ENCODE results near the gene LRTM2.

LRTM2 gene

DNA sequence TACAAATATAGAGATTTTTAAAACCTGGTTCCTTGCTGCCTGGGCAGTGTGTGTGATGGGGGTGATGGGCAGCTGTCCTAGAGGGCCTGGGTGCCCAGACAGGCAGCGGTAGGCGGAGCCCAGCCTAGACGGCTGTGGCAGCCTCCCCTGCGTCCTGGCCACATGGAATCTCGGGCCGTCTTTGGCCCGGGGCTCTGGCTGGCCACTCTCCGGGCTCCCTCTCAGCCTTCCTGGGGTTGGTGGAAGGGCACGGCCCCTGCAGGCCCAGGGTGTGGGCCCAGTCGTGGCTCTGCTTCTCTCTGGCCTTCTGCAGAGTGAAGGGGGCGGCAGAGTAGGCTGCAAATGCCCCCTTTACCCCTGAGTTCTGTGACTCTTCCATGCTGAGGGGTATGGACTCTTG is 2.3 kb downstream of the LRTM2 start:
- DNase-seq (ENCODE audit: low spot score), result no peak
- TF ChIP-seq, protein P1, sequence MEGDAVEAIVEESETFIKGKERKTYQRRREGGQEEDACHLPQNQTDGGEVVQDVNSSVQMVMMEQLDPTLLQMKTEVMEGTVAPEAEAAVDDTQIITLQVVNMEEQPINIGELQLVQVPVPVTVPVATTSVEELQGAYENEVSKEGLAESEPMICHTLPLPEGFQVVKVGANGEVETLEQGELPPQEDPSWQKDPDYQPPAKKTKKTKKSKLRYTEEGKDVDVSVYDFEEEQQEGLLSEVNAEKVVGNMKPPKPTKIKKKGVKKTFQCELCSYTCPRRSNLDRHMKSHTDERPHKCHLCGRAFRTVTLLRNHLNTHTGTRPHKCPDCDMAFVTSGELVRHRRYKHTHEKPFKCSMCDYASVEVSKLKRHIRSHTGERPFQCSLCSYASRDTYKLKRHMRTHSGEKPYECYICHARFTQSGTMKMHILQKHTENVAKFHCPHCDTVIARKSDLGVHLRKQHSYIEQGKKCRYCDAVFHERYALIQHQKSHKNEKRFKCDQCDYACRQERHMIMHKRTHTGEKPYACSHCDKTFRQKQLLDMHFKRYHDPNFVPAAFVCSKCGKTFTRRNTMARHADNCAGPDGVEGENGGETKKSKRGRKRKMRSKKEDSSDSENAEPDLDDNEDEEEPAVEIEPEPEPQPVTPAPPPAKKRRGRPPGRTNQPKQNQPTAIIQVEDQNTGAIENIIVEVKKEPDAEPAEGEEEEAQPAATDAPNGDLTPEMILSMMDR (IDR thresholded peaks at IDR 0.05; ENCODE audit: extremely low read depth, missing control alignments), result no peak

DNA sequence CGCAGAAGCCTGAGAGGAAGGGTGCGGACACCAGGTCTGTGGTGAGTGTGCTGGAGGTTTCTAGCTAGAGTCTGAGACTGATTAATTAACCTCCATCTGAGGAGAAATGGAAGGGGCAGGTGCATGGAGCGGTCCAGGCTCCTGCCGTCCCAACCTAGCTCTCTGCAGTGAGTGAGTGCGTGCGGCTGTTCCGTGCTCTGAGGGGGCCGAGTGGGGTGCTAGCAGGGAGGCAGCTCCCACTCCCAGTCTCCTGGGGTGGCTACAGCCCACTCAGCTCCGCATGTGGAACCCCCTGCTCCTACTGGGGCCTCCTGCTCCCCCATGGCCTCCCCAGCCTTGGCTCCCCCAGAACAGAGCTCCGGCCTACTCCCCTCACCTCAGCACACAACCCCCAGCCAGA is 2.9 kb downstream of the LRTM2 start:
- no peak for DNase-seq (ENCODE audit: low spot score)
- TF ChIP-seq, protein P1 (IDR thresholded peaks at IDR 0.05; ENCODE audit: extremely low read depth, missing control alignments), result no peak

DNA sequence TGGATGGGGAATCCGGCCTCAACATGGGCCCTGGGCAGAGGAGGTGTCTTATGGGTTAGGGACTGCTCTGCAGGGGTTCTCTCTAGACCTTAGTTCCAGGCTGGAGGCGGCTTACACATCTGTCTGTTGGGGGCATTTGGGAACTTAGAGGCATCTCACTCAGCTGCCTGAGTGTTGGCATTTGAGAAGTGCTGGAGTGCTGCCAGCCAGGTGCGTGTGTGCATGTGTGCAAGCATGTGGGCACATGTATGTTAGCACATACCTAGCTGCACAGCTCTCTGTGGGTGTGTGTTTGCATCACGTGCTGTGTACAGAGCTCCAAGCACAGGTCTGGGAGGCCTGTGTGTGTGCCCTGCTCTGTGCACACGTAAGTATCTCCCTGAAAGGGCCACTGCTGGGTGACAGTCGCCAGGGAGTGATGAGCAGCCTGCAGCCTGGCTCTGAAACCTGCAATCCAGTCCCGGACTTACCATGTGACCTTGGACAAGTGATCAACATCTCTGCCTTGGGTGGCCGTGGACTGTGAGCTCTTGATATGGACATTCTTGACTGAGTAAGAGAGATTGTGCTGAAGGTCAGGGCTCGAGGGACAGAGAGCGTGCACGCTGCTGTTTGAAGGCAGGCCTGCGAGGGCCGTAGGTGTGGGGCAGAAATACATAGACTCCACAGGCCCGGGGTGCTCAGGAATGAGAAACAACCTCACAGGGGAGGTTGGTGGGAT is 5.2 kb downstream of the LRTM2 start:
- no peak for DNase-seq (ENCODE audit: low spot score)
- TF ChIP-seq, protein P1 (IDR thresholded peaks at IDR 0.05; ENCODE audit: extremely low read depth, missing control alignments), result no peak

DNA sequence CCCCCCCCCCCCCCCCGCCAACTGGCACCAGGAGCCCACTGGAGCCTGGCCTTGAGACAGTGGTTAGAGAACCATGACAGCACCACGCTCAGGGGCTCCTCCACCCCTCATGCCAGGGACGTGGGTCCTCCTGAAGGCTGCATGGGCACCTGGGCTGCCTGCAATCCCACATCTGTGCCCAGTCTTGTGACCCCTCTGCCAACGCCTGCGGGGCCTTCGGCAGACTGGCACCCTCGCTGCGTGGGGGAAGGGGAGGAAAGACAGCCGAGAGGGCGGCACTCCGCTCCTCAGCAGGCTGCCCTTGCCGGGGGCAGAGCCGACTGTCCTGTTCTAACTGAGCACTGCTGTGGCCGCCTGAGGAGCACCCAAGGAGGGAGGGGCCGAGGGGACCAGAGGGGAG is 6.0 kb downstream of the LRTM2 start:
- no peak for DNase-seq (ENCODE audit: low spot score)
- TF ChIP-seq, protein P1 (IDR thresholded peaks at IDR 0.05; ENCODE audit: extremely low read depth, missing control alignments), result no peak

DNA sequence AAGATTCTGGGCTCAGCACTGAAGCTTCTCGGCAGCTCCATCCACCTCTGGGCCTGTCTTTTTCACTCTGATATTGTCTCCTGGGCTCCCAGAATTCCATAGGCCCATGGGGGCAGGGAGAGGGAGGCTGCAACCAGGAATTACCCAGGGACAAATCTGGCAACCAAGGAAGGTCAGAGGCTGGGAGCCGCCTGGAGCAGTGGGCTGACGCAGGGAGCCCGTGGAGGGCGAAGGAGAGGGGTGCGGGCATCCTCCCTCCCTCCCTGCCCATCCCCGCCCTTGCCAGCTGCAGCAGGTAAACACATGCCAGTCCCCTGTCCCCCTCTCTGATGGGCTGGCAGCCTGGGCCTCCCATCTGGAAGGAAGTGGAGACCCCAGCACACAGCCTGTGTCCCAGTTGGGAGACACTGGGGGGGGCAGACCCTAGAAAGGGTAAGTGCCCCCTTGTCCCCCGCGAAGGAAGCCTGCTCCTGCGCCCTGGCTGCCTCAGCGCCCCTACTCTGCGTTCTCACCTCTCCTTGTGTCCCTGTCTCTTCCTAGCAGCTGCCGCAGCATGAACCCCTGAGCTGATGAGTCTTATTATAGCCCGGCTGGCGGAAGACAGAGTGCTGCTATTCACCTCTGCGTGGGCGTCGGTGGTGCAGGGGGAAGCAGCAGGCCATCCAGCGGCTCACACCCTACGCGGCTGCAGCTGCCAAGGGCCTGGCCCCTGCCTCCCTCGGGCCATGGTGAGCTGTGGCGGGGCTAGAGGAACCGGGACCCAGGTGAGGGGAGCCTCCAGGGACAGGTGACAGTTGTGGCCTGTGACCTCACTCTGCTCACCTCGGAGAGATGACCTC is 6.7 kb downstream of the LRTM2 start:
- TF ChIP-seq, protein P1 (IDR thresholded peaks at IDR 0.05; ENCODE audit: extremely low read depth, missing control alignments), result no peak
- DNase-seq (ENCODE audit: low spot score), result no peak

DNA sequence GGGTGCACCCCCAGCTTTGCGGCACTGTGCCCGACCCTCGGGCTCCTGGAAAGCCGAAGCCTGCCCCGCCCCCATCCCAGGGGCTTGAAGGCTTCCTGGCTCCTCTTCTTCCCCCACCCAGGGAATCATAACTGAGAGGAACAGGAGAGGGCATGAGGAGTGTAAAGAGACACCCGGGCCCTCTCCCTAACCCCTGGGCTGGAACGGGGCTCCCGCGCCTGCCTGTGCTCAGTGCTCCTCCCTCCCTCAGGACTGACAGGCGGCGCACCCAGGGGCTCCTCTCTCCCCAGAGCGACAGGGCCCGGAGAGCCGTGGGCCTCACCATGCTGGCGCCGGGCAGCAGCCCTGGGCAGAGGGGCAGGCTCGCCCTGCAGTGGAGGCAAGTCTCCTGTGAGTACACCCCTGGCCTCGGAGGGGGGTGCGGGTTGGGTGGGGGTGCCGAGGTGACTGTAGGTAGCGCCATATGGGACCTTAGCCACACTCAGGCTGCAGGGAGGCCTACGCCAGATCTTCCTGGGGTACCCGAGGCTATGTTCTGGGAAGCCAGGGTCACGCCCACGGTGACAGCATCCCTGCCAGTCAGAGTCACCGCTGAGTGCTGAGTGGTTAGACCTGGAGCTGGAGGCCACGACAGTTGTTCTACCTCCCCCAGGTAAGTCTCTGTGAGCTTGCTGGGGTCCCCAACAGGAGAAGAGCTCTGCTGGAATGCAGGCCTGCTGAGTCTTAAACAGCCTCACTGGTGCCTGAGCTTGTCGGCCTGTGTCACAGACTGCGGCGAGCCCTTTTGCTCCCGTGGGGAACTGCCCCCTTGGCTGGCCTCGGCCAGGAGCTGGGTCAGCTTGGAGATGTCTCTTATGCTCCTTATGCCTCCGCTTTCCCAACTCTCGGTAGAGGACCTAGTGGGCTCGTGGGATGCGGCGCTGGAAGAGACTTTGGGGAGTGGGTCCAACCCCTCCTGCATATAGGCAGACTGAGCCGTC is 7.8 kb downstream of the LRTM2 start:
- DNase-seq (ENCODE audit: low spot score), result no peak
- TF ChIP-seq, protein P1 (IDR thresholded peaks at IDR 0.05; ENCODE audit: extremely low read depth, missing control alignments), result no peak
